GM12801 (cell line): Measurements from ENCODE around the gene MSI2.

Experiments
- CTCF ChIP-seq: IDR thresholded peaks from one replicate; pipeline ENCODE4 v1.5.1; 2011; ENCODE audit warnings: control low read depth; ENCODE audit not compliant: insufficient read length; ENCODE audit errors: extremely low read depth

Gene MSI2

GRCh38 chr17:57560319-57560705, 304.0 kb downstream of the MSI2 start:
- TF ChIP-seq CTCF, result no peak

- no peak for TF ChIP-seq CTCF
Observed at GRCh38 chr17:57561072-57561861, 304.9 kb downstream of the MSI2 start.

GRCh38 chr17:57562184-57562698, 305.9 kb downstream of the MSI2 start:
- no peak for TF ChIP-seq CTCF

- no peak for TF ChIP-seq CTCF
Observed at GRCh38 chr17:57563958-57564357, 307.6 kb downstream of the MSI2 start.

- TF ChIP-seq CTCF, result no peak
Observed at GRCh38 chr17:57565176-57565575, 308.9 kb downstream of the MSI2 start.

GRCh38 chr17:57566721-57567120, 310.4 kb downstream of the MSI2 start:
- no peak for TF ChIP-seq CTCF

- TF ChIP-seq CTCF, result no peak
Observed at GRCh38 chr17:57567251-57567650, 310.9 kb downstream of the MSI2 start.
